ENCODE results near the gene PPM1E.

DNA sequence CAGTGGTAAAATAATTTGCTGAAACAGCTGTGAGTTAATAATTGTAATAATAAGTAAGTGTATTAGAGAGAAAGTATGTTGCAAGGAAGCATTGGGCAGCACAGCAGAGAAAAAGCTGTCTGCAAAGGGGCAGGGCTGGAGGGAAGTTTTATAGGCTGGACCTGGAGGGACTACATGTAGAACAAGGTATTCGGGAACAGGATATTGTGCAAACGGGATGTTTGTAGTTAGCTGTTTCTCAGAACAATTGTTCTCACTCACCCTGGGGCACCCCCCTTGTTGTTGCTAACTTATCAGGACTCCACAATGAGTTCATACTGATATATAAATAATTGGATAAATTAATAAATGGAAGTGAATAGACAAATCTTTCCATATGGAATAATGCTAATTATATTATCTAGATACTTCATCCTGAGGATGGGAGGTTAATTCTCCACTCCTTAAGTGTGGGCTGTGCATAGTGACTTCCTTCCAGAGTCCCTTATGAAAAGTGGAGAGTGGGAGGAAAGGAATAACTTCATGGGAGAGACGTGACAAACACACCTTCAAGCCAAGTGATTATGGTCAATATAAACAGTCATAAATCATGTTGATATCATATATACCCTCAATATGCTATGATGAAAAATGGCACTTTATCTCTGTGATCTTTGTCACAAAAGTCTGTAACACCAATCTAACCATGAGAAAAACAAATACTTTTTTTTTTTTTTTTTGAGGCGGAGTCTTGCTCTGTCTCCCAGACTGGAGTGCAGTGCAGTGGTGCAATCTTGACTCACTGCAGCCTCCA lies 85.4 kb downstream of the PPM1E start:
- TF ChIP-seq CTCF (optimal IDR thresholded peaks at IDR 0.05 in 1 of 3, IDR thresholded peaks at IDR 0.05 in 1 of 3, conservative IDR thresholded peaks at IDR 0.05 in 1 of 3; ENCODE audit: extremely low read depth in 1 of 3, insufficient read depth in 2 of 3, low read length in 3 of 3) (no peak), EZH2 (IDR thresholded peaks at IDR 0.05; ENCODE audit: low read length) (no peak)

Data from keratinocyte (primary cell).